UCSD-AML1 (cell line): Measurements from ENCODE around the gene VIPR1.
"Not testable (repeated sequence)": the region's sequence is repeated elsewhere in the genome, so short reads cannot be mapped to it uniquely, and the experiment has no call there.

Experiments
- DNase-seq: peaks from one replicate; lab custom pipeline; 2025; ENCODE audit not compliant: unreplicated experiment; lab: John Stamatoyannopoulos, UW

VIPR1 gene

GRCh38 chr3:42569593-42570142 is 67.2 kb downstream of the VIPR1 start:
- DNase-seq, result no peak

- DNase-seq, result peak; percentile 29
Observed at GRCh38 chr3:42572278-42572677, 69.8 kb downstream of the VIPR1 start.

GRCh38 chr3:42575137-42575741 is 72.8 kb downstream of the VIPR1 start:
- DNase-seq, result no peak

GRCh38 chr3:42578054-42578453 is 75.6 kb downstream of the VIPR1 start:
- DNase-seq, result no peak

GRCh38 chr3:42579346-42579745 is 76.9 kb downstream of the VIPR1 start:
- DNase-seq, result not testable (repeated sequence)

GRCh38 chr3:42581400-42581708 is 78.9 kb downstream of the VIPR1 start:
- DNase-seq, result no peak

- peak; percentile 93 for DNase-seq
Observed at GRCh38 chr3:42581709-42582473, 79.4 kb downstream of the VIPR1 start, which contains the start of gene SEC22C. Gene SEC22C (minus strand): TSS chr3:42581967. CDS start chr3:42569046, 12,921 bp downstream.

- no peak for DNase-seq
Observed at GRCh38 chr3:42582474-42583070, 80.1 kb downstream of the VIPR1 start.
